Hepatocyte (in vitro differentiated cells): ENCODE data around the gene OPN1MW3.

Source experiments
- EZH2 ChIP-seq: fragments of 200-600 bp; sonication (generic); IDR thresholded peaks from 2 replicates; pipeline ENCODE4 v1.6.1; 2016; ENCODE audit warnings: antibody characterized with exemption, mild to moderate bottlenecking, borderline replicate concordance
- TF ChIP-seq, protein P1 (sequence below): fragments of 200-600 bp; sonication (generic); IDR thresholded peaks from 2 replicates; pipeline ENCODE4 v1.5.1; 2016; ENCODE audit warnings: antibody characterized with exemption, mild to moderate bottlenecking; ENCODE audit not compliant: poor library complexity

DNA sequence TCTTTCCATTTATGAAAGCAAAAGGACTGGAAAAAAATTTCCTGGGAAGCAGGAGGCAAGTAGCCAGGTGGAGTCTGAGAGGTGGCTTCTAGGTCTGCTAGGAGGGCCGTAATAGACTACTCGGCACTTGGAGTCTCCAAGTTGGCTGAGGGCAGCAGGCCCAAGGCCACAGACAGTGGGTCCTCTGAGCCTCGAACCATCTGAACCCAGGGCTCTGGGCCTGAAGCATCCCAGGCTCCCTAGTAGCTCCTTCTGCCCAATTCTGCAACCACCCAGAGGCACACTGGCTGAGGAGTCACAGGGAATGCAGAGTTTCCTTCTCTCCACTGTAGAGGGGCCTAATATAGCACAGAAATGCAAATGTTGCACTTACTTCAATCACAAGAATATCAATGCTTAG, 58.0 kb downstream of the OPN1MW3 start:
- TF ChIP-seq, protein P1, sequence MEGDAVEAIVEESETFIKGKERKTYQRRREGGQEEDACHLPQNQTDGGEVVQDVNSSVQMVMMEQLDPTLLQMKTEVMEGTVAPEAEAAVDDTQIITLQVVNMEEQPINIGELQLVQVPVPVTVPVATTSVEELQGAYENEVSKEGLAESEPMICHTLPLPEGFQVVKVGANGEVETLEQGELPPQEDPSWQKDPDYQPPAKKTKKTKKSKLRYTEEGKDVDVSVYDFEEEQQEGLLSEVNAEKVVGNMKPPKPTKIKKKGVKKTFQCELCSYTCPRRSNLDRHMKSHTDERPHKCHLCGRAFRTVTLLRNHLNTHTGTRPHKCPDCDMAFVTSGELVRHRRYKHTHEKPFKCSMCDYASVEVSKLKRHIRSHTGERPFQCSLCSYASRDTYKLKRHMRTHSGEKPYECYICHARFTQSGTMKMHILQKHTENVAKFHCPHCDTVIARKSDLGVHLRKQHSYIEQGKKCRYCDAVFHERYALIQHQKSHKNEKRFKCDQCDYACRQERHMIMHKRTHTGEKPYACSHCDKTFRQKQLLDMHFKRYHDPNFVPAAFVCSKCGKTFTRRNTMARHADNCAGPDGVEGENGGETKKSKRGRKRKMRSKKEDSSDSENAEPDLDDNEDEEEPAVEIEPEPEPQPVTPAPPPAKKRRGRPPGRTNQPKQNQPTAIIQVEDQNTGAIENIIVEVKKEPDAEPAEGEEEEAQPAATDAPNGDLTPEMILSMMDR: no peak
- TF ChIP-seq EZH2: no peak
